HEK293T (cell line): ENCODE data around the gene SYCP3.

ENCODE experiments used
- ELF4 ChIP-seq: fragments of 450-650 bp; IDR thresholded peaks from 2 replicates; pipeline ENCODE4 v1.6.1; 2017; ENCODE audit warnings: antibody characterized with exemption
- FOXA1 ChIP-seq: fragments of 450-650 bp; IDR thresholded peaks from 2 replicates; pipeline ENCODE4 v1.6.1; 2016; ENCODE audit warnings: mild to moderate bottlenecking
- FOXK2 ChIP-seq: fragments of 450-650 bp; IDR thresholded peaks from 2 replicates; pipeline ENCODE4 v1.6.1; 2016; ENCODE audit warnings: mild to moderate bottlenecking
- FOXM1 ChIP-seq: fragments of 450-650 bp; IDR thresholded peaks from 2 replicates; pipeline ENCODE4 v1.6.1; 2017; ENCODE audit warnings: mild to moderate bottlenecking, borderline replicate concordance
- HDGF ChIP-seq: fragments of 450-650 bp; IDR thresholded peaks from 2 replicates; pipeline ENCODE4 v1.6.1; 2017; ENCODE audit warnings: antibody characterized with exemption, borderline replicate concordance
- LEF1 ChIP-seq: fragments of 450-650 bp; IDR thresholded peaks from 2 replicates; pipeline ENCODE4 v1.6.1; 2017; ENCODE audit warnings: mild to moderate bottlenecking, borderline replicate concordance
- SP1 ChIP-seq: fragments of 450-650 bp; IDR thresholded peaks from 2 replicates; pipeline ENCODE4 v1.6.1; 2017
- ZNF384 ChIP-seq: fragments of 450-650 bp; IDR thresholded peaks from 2 replicates; pipeline ENCODE4 v1.6.1; 2016
- TF ChIP-seq, protein P1 (sequence below): fragments of 450-650 bp; IDR thresholded peaks from 2 replicates; pipeline ENCODE4 v1.6.1; 2016

DNA sequence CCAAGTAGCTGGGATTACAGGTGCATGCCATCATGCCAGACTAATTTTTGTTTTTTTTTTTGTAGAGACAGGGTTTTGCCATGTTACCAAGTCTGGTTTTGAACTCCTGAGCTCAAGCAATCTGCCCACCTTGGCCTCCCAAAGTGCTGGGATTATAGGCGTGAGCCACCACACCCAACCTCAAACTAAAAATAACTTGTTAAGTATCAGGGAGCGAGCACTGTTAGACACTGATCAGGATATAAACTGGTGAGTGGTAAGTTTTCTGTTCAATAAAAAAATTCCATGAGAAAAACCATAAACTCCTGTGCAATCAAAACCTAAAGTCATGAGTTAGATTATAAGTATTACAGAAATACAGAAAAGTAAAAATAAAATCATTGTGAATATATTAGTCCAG is 44.6 kb upstream of the SYCP3 start:
- TF ChIP-seq HDGF (no peak), SP1 (no peak), FOXK2 (no peak), FOXA1 (no peak), ELF4 (no peak), FOXM1 (no peak), LEF1 (no peak), ZNF384 (no peak)
- TF ChIP-seq, protein P1, sequence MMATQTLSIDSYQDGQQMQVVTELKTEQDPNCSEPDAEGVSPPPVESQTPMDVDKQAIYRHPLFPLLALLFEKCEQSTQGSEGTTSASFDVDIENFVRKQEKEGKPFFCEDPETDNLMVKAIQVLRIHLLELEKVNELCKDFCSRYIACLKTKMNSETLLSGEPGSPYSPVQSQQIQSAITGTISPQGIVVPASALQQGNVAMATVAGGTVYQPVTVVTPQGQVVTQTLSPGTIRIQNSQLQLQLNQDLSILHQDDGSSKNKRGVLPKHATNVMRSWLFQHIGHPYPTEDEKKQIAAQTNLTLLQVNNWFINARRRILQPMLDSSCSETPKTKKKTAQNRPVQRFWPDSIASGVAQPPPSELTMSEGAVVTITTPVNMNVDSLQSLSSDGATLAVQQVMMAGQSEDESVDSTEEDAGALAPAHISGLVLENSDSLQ = no peak
